Omental fat pad (tissue), 4 donors: ENCODE results near the gene TMEM17. TPM values are rescaled to one million over a fixed set of nuclear protein-coding genes. Genes with fewer than 3 reads are reported as not detected.

ENCODE experiments used
- ATAC-seq: fragments of 150-250 bp; one replicate; pipeline ENCODE4 v1.9.1; 2016; ENCODE audit warnings: mild to moderate bottlenecking, moderate library complexity; ENCODE audit not compliant: low FRiP score
- DNase-seq: peaks from one replicate; pipeline ENCODE4 v3.0.0-alpha.2; 2019; ENCODE audit warnings: low spot score
- CTCF ChIP-seq, 3 donors: fragments of 450-650 bp; IDR thresholded peaks; one replicate each; pipeline ENCODE4 v1.5.1; 2016 to 2017; ENCODE audit warnings: antibody characterized with exemption in 3 of 3, mild to moderate bottlenecking in 3 of 3, moderate library complexity in 2 of 3
- total RNA-seq, 4 donors: library from RNA; depleted of rRNA; stranded (reverse); fragments of >200 nt; gene quantifications; one replicate each; pipeline ENCODE4 v1.1.0, GENCODE V29; 2016

The TMEM17 gene
- total RNA-seq, 4 donors from 2014 or later = 0.95 to 1.5 (median 1.2) TPM

GRCh38 chr2:62506421-62506750 lies 391 bp upstream of the TMEM17 start:
- no peak for DNase-seq
- peak; percentile 27 for ATAC-seq
- no peak for TF ChIP-seq CTCF (IDR thresholded peaks at IDR 0.05)

GRCh38 chr2:62505109-62505749 lies 766 bp downstream of the TMEM17 start:
- no peak for TF ChIP-seq CTCF (IDR thresholded peaks at IDR 0.05)
- ATAC-seq (no peak), DNase-seq (no peak)

- DNase-seq (no peak), ATAC-seq (no peak)
- TF ChIP-seq CTCF (IDR thresholded peaks at IDR 0.05) = no peak
Measured at GRCh38 chr2:62504657-62505056, 1.3 kb downstream of the TMEM17 start.

- ATAC-seq = no peak
- no peak for DNase-seq
- TF ChIP-seq CTCF (IDR thresholded peaks at IDR 0.05) = no peak
Measured at GRCh38 chr2:62501794-62502500, 4.0 kb downstream of the TMEM17 start.

GRCh38 chr2:62501069-62501468 lies 4.9 kb downstream of the TMEM17 start:
- no peak for ATAC-seq
- no peak for TF ChIP-seq CTCF (IDR thresholded peaks at IDR 0.05)

GRCh38 chr2:62499430-62500060 lies 6.5 kb downstream of the TMEM17 start:
- ATAC-seq (no peak), DNase-seq (no peak)
- TF ChIP-seq CTCF (IDR thresholded peaks at IDR 0.05) = no peak

More at GRCh38 chr2:62501069-62501468, 4.9 kb downstream of the TMEM17 start:
- no peak for DNase-seq
